GM19035 (cell line): ENCODE data around the gene CADM1.

ENCODE experiments used
- ATAC-seq: cut with Tn5 transposase; IDR thresholded peaks from one replicate; pipeline ENCODE4 v1.9.1; 2021; ENCODE audit not compliant: unreplicated experiment

Gene CADM1

DNA sequence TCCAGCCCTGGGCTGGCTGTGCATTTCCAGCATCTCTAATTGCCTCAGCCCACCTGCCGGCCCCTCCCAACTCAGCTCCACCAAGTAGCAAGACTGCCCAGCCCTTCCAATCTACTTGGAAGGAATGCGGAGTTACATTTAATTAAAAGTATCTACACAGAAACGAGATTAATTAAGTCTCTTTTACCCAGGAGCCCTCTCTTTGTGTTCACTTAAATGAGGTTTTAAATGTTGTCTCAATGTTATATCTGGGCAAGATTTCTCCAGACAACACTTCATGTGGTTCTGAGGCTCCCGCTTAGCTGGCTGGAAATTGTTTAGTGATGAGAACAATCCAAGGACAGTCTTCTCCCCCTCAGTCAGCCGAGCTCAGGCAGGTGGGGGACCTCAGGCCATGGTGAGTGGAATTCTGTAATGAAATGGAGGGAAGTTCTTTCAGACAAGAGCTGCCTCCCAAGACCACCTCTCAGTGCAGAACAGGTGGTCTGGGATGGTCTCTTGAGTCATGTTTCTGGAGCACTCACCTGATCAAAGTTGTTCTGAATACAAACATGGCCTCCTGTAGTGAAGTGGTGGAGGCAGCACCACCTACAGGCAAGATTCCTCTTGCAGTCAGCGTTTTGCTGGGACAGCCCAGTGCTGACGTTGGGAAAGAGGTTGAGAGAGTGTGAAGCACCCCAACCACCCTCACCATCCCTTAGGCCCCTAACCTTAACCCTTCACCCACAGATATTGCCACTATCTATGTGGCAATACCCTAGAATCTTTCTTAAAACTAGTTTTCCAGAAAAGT is 371.6 kb downstream of the CADM1 start:
- ATAC-seq: no peak

DNA sequence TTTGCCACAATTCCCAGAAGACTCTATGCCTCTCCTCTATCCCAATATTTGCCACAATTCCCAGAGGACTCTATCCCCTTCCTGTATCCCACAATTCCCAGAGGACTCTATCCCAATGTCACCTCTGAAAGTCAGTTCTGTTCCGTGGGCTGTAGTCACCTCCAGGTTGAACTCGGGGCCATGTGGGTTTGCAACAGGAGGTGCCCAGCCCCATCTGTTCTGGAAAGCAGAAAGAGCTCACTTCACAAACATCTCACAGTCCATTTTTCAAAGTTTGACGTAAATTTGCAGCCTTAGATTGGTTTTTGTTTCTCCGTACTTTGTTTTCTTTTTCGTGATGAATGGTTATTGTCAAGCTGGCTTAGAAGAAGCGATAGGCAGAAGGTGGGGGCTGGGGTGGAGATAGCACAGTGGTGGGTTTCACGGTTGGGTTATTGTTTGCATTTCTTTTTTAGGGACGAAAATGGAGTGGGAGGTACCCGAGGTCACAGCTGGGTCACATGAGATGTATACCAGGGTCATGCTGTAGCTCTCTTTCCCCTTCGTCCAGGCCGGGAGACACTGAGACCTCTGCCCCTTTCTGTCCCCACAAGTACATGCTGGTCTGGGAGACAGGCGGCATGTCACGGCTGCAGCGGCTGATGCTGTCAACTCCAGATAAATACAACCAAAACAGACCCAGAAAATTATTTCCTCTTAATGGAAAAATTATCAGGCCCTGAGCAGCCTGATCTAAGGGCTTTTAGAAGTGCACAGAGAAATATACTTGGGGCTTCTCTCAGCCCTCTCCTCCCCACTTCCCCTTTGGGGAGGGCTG is 374.5 kb downstream of the CADM1 start:
- no peak for ATAC-seq

DNA sequence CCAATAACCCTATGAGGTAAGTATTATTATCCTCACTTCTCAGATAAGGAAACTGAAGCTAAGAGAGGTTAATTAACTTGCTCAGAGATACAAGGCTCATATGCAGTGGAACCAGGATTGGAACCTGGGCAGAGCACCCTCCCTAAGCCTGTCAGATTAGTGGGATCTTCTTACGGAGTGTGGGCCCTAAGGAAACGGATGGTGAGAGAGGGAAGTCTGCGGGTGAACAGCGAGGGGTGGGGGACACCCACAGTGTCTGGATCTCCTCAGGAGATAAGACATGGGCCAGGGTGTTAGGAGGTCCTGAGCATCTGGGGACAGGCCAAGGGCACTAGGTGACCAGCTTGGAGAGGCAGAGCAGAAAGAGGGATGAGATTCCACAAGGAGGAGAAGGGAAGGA is 376.0 kb downstream of the CADM1 start:
- no peak for ATAC-seq

DNA sequence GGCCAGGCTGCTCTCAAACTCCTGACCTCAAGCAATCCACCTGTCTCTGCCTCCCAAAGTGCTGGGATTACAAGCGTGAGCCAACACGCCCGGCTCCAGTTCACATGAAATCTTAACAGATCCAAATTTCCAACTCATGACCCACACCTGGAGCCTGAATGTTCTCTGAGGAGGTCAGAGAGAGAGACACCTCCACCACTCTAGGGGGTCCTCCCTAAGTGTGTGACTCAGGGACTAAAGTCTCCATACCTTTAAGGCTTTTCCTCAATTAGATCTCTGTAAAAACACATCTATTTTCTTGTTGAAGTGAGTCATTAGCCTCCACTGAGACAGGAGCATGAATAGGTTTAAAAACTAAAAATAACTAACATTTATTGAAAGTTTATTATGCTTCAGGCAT is 376.4 kb downstream of the CADM1 start:
- no peak for ATAC-seq

DNA sequence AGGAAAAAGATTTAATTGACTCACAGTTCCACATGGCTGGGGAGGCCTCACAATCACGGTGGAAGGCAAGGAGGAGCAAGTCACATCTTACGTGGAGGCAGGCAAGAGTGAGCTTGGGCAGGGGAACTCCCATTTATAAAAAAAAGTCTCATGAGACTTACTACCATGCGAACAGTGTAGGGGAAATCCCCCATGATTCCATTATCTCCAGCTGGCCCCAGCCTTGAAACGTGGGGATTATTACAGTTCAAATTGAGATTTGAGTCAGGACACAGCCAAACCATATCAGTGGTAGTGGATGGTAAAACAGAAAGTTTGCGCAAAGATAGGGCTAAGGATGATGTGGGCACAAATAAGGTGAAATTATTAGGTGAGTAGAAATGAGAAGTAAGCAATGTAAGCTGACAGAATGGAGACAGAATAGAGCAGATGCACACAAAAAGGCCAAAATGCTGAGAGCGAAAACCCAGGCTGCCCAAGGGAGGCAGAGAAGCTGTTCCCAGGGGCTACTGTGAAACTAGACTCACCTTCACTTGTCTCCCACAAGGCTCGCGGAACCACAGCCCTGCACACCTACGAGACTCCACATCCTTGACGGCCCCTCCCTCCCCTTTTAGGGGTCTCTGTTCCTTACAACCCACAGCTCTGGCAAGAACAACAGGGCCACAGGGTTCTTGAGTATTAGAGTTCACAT is 377.6 kb downstream of the CADM1 start:
- no peak for ATAC-seq

DNA sequence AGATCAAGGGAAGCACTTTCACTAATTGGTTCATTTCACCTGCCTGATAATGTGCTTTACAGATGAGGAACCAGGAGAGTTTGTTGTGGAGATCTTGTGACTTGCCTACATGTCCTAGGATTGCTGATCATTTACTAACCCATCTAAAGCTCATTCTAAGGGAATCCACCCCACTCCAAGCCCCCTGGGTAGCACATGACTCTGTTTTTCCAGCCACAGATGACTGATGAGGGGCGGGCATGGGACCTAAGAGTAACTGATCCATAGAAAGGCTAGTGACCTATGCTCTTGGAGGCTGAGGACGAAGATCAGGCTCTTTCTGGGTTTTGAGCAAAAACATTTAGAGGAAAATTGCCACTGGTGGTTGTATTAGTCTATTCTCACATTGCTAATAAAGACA is 378.1 kb downstream of the CADM1 start:
- ATAC-seq: no peak

DNA sequence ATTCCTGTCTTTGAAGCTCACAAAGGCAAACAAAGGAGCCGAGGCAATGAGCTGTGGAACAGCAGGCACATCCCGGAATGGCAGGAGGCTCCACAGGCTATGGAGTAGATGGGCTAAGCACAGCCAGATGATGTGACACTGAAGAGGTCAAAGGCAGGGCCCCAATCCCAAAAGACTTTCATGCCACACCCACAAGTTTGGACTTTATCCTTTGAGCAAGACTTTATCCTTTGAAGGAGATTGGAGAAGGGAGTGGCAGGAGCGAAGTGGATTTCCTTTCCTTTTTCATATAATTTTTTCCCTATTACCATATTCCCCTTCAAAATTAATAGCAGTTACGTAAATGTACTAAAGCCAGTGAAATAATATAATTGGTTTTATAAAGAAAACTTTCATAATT is 379.4 kb downstream of the CADM1 start:
- ATAC-seq: no peak

DNA sequence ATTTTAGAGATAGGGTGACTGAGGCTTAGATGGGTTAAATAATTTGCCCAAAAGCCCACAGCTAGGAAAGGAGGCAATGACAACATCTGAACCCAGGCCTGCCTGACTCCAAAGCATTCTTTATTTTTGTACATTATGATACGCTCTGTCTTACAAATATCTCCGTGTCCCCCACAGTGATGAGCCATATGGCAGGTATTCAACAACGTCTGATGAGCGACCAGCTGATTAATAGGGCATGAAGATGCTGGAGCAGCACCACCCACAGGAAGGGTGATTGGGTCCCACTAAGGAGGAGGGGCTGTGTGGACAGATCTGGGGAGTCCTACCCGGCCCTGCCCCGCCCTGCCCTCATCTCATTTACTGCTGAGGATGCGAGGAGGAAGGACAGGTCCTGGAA is 380.6 kb downstream of the CADM1 start:
- ATAC-seq: no peak

DNA sequence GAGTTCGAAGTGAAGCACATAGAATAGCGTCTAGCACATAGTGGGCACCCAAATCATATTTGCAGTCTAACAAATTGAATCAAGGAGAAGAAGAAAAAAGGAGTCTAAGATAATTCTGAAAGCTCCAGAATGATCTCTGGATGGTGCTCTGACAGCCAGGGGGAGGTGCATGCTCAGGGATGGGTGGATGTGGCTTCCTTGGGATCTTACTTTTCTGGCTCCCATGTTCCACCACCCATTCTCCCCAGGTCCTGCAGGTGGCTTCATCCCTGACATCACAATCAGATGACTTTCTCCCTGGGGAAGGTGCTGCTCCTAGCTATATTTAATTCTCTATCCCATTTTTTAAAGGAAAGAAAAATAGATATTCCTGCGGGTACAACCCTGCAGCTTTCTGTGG is 381.9 kb downstream of the CADM1 start:
- no peak for ATAC-seq
